WTC11 (cell line): ENCODE measurements around the gene RHPN2. TPM values are rescaled to one million over a fixed set of nuclear protein-coding genes. Genes with fewer than 3 reads are reported as not detected.

Source experiments
- ATAC-seq: fragments of 200-7000 bp; cut with Tn5 transposase; 2 replicates; pipeline ENCODE4 v1.10.0; 2021; ENCODE audit warnings: mild to moderate bottlenecking, moderate library complexity
- CTCF ChIA-PET: fragments of 300-600 bp; sonication (Branson Sonifier 250); formaldehyde crosslinking; loops from one replicate; lab custom pipeline; 2021; ENCODE audit warnings: antibody characterized with exemption; lab: Charles Lee
- POLR2A ChIA-PET: fragments of 350-600 bp; sonication (Branson Sonifier 250); formaldehyde crosslinking; loops from one replicate; lab custom pipeline; 2021; ENCODE audit warnings: antibody characterized with exemption; lab: Charles Lee
- DNase-seq: peaks from one replicate; pipeline ENCODE4 v3.0.0; 2021; ENCODE audit warnings: low spot score
- H3K27ac Mint-ChIP-seq: 2 replicates; pipeline ENCODE4 v1.8.0; 2021; ENCODE audit warnings: mixed read lengths
- H3K27me3 Mint-ChIP-seq: 2 replicates; pipeline ENCODE4 v1.8.0; 2021; ENCODE audit warnings: low read depth, mild to moderate bottlenecking, moderate library complexity, mixed read lengths
- H3K36me3 Mint-ChIP-seq: 2 replicates; pipeline ENCODE4 v1.8.0; 2021; ENCODE audit warnings: mixed read lengths
- H3K4me1 Mint-ChIP-seq: 2 replicates; pipeline ENCODE4 v1.8.0; 2022; ENCODE audit warnings: mixed read lengths
- H3K4me3 Mint-ChIP-seq: 2 replicates; pipeline ENCODE4 v1.8.0; 2021; ENCODE audit warnings: mild to moderate bottlenecking, moderate library complexity, mixed read lengths
- H3K9me3 Mint-ChIP-seq: 2 replicates; pipeline ENCODE4 v1.8.0; 2021; ENCODE audit warnings: mixed read lengths
- ELF4 ChIP-seq: sonication (generic); formaldehyde crosslinking; IDR thresholded peaks from 2 replicates; pipeline ENCODE4 v1.8.1; 2022; ENCODE audit warnings: low read depth, mild to moderate bottlenecking, moderate library complexity, missing genetic modification reagents
- EMX1 ChIP-seq: fragments of 250-450 bp; sonication (Bioruptor Pico); IDR thresholded peaks from 2 replicates; pipeline ENCODE4 v1.8.0; 2021; ENCODE audit warnings: mild to moderate bottlenecking
- NFYB ChIP-seq: sonication (generic); formaldehyde crosslinking; conservative IDR thresholded peaks from 2 replicates; pipeline ENCODE4 v1.8.0; 2022; ENCODE audit warnings: low read depth, missing genetic modification reagents
- NR1H2 ChIP-seq: sonication (generic); formaldehyde crosslinking; IDR thresholded peaks from 2 replicates; pipeline ENCODE4 v1.9.0; 2021; ENCODE audit warnings: mild to moderate bottlenecking, moderate library complexity, missing genetic modification reagents
- NR2C2 ChIP-seq: sonication (generic); formaldehyde crosslinking; IDR thresholded peaks from 2 replicates; pipeline ENCODE4 v1.8.0; 2022; ENCODE audit warnings: mild to moderate bottlenecking, missing genetic modification reagents
- PRDM15 ChIP-seq: sonication (generic); formaldehyde crosslinking; IDR thresholded peaks from 2 replicates; pipeline ENCODE4 v1.8.0; 2022; ENCODE audit warnings: missing genetic modification reagents
- PRRX2 ChIP-seq: fragments of 250-450 bp; sonication (Bioruptor Pico); IDR thresholded peaks from 2 replicates; pipeline ENCODE4 v1.8.0; 2021; ENCODE audit warnings: mild to moderate bottlenecking
- RORB ChIP-seq: fragments of 250-450 bp; sonication (Bioruptor Pico); IDR thresholded peaks from 2 replicates; pipeline ENCODE4 v1.9.0; 2021; ENCODE audit warnings: mild to moderate bottlenecking
- SMAD4 ChIP-seq: sonication (generic); formaldehyde crosslinking; IDR thresholded peaks from 2 replicates; pipeline ENCODE4 v1.8.0; 2022; ENCODE audit warnings: mild to moderate bottlenecking, missing genetic modification reagents
- TEAD1 ChIP-seq: sonication (generic); formaldehyde crosslinking; IDR thresholded peaks from 2 replicates; pipeline ENCODE4 v1.8.0; 2022; ENCODE audit warnings: mild to moderate bottlenecking, missing genetic modification reagents
- ZBTB21 ChIP-seq: sonication (generic); formaldehyde crosslinking; IDR thresholded peaks from 2 replicates; pipeline ENCODE4 v1.8.1; 2023; ENCODE audit warnings: mild to moderate bottlenecking, missing genetic modification reagents, borderline replicate concordance
- ZNF121 ChIP-seq: sonication (generic); formaldehyde crosslinking; IDR thresholded peaks from 2 replicates; pipeline ENCODE4 v1.8.0; 2023; ENCODE audit warnings: missing genetic modification reagents
- ZNF263 ChIP-seq: sonication (generic); formaldehyde crosslinking; IDR thresholded peaks from 2 replicates; pipeline ENCODE4 v1.8.1; 2022; ENCODE audit warnings: low read depth, mild to moderate bottlenecking, moderate library complexity, missing genetic modification reagents
- ZNF317 ChIP-seq: sonication (generic); formaldehyde crosslinking; IDR thresholded peaks from 2 replicates; pipeline ENCODE4 v1.8.1; 2023; ENCODE audit warnings: low read depth, mild to moderate bottlenecking, moderate library complexity, missing genetic modification reagents, borderline replicate concordance
- ZSCAN18 ChIP-seq: fragments of 250-450 bp; sonication (Bioruptor Pico); IDR thresholded peaks from 2 replicates; pipeline ENCODE4 v2.1.2; 2022; ENCODE audit warnings: mild to moderate bottlenecking, moderate library complexity
- total RNA-seq: library from RNA; stranded (reverse); gene quantifications from 3 replicates; pipeline ENCODE4 v1.2.3, GENCODE V29; 2021
- TF ChIP-seq, protein P1 (sequence below): fragments of 250-450 bp; sonication (Bioruptor Pico); IDR thresholded peaks from 2 replicates; pipeline ENCODE4 v1.8.0; 2021; ENCODE audit warnings: mild to moderate bottlenecking
- TF ChIP-seq, protein P2 (sequence below): sonication (generic); formaldehyde crosslinking; IDR thresholded peaks from 2 replicates; pipeline ENCODE4 v1.8.1; 2022; ENCODE audit warnings: missing genetic modification reagents, borderline replicate concordance
- TF ChIP-seq, protein P3 (sequence below): fragments of 250-450 bp; sonication (Bioruptor Pico); IDR thresholded peaks from 2 replicates; pipeline ENCODE4 v1.9.0; 2021; ENCODE audit warnings: mild to moderate bottlenecking

Gene RHPN2
- total RNA-seq, 1 experiment from 2014 or later = 21.1 TPM

GRCh38 chr19:33108161-33108560 lies 43.5 kb upstream of the RHPN2 start:
- ATAC-seq (no peak), DNase-seq (no peak)
- H3K27ac Mint-ChIP-seq = no peak overlapping the region
- TF ChIP-seq, protein P1, sequence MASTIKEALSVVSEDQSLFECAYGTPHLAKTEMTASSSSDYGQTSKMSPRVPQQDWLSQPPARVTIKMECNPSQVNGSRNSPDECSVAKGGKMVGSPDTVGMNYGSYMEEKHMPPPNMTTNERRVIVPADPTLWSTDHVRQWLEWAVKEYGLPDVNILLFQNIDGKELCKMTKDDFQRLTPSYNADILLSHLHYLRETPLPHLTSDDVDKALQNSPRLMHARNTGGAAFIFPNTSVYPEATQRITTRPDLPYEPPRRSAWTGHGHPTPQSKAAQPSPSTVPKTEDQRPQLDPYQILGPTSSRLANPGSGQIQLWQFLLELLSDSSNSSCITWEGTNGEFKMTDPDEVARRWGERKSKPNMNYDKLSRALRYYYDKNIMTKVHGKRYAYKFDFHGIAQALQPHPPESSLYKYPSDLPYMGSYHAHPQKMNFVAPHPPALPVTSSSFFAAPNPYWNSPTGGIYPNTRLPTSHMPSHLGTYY = no peak
- TF ChIP-seq RORB (CRISPR knock-in tag) (no peak), PRDM15 (CRISPR knock-in tag) (no peak), NR1H2 (CRISPR knock-in tag) (no peak), PRRX2 (no peak), TEAD1 (no peak), ZBTB21 (CRISPR knock-in tag) (no peak), ZNF263 (CRISPR knock-in tag) (no peak), ZNF121 (CRISPR knock-in tag) (no peak), NFYB (CRISPR knock-in tag) (no peak), NR2C2 (CRISPR knock-in tag) (no peak), ELF4 (CRISPR knock-in tag) (no peak), ZSCAN18 (CRISPR knock-in tag) (no peak), SMAD4 (CRISPR knock-in tag) (no peak), ZNF317 (CRISPR knock-in tag) (no peak), EMX1 (CRISPR knock-in tag) (no peak)
- TF ChIP-seq, protein P2, sequence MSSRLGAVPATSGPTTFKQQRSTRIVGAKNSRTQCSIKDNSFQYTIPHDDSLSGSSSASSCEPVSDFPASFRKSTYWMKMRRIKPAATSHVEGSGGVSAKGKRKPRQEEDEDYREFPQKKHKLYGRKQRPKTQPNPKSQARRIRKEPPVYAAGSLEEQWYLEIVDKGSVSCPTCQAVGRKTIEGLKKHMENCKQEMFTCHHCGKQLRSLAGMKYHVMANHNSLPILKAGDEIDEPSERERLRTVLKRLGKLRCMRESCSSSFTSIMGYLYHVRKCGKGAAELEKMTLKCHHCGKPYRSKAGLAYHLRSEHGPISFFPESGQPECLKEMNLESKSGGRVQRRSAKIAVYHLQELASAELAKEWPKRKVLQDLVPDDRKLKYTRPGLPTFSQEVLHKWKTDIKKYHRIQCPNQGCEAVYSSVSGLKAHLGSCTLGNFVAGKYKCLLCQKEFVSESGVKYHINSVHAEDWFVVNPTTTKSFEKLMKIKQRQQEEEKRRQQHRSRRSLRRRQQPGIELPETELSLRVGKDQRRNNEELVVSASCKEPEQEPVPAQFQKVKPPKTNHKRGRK (CRISPR knock-in tag) = no peak
- TF ChIP-seq, protein P3, sequence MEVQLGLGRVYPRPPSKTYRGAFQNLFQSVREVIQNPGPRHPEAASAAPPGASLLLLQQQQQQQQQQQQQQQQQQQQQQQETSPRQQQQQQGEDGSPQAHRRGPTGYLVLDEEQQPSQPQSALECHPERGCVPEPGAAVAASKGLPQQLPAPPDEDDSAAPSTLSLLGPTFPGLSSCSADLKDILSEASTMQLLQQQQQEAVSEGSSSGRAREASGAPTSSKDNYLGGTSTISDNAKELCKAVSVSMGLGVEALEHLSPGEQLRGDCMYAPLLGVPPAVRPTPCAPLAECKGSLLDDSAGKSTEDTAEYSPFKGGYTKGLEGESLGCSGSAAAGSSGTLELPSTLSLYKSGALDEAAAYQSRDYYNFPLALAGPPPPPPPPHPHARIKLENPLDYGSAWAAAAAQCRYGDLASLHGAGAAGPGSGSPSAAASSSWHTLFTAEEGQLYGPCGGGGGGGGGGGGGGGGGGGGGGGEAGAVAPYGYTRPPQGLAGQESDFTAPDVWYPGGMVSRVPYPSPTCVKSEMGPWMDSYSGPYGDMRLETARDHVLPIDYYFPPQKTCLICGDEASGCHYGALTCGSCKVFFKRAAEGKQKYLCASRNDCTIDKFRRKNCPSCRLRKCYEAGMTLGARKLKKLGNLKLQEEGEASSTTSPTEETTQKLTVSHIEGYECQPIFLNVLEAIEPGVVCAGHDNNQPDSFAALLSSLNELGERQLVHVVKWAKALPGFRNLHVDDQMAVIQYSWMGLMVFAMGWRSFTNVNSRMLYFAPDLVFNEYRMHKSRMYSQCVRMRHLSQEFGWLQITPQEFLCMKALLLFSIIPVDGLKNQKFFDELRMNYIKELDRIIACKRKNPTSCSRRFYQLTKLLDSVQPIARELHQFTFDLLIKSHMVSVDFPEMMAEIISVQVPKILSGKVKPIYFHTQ (CRISPR knock-in tag) = no peak
- no peak overlapping the region for H3K4me3 Mint-ChIP-seq
- ChIA-PET POLR2A (interaction anchor here (0.6 kb wide), 1 partner anchor 55 kb away, joined by 3 read pairs; no protein-coding TSS in a partner anchor), CTCF (no interaction called here)
- H3K4me1 Mint-ChIP-seq = no peaks in the 10 kb centered on the region
- H3K27me3 Mint-ChIP-seq = no peaks in the 10 kb centered on the region
- peaks cover 29% of the 10 kb centered on the region for H3K36me3 Mint-ChIP-seq
- no peaks in the 10 kb centered on the region for H3K9me3 Mint-ChIP-seq
